Thyroid gland (tissue), 4 donors: Measurements from ENCODE around the gene ADARB1. TPM values are rescaled to one million over a fixed set of nuclear protein-coding genes. Genes with fewer than 3 reads are reported as not detected.

Experiments used
- DNase-seq, 2 donors: peaks; one replicate each; pipeline ENCODE4 v3.0.0-alpha.2; 2019
- H3K27ac ChIP-seq, 3 donors: fragments of 200-600 bp; sonication (generic); 1 replicate in 2 of 3; 2 replicates in 1 of 3; pipeline ENCODE4 v1.5.1; 2016 to 2019; ENCODE audit warnings: mild to moderate bottlenecking in 1 of 3, moderate library complexity in 1 of 3
- H3K27me3 ChIP-seq: fragments of 200-600 bp; sonication (generic); one replicate; pipeline ENCODE4 v1.5.1; 2019
- H3K36me3 ChIP-seq, 2 donors: fragments of 200-600 bp; sonication (generic); one replicate each; pipeline ENCODE4 v1.5.1; 2016 to 2019
- H3K4me1 ChIP-seq, 2 donors: fragments of 200-600 bp; sonication (generic); one replicate each; pipeline ENCODE4 v1.5.1; 2017 to 2019
- H3K4me3 ChIP-seq, 3 donors: fragments of 200-600 bp; sonication (generic); replicated peaks in 1 of 3; 1 replicate in 2 of 3; 2 replicates in 1 of 3; pipeline ENCODE4 v1.5.1; 2016; ENCODE audit warnings: mild to moderate bottlenecking in 1 of 3
- H3K9me3 ChIP-seq: fragments of 200-600 bp; sonication (generic); one replicate; pipeline ENCODE4 v1.5.1; 2017
- POLR2A ChIP-seq, 2 donors: fragments of 450-650 bp; IDR thresholded peaks; one replicate each; pipeline ENCODE4 v1.6.1; 2017; ENCODE audit warnings: antibody characterized with exemption in 2 of 2, mild to moderate bottlenecking in 2 of 2, moderate library complexity in 1 of 2
- WGBS, 2 donors: methylation state at CpG; one replicate each; pipeline ENCODE4 v1.1.5; 2017; 5-methylcytosine and 5-hydroxymethylcytosine counted together
- intact Hi-C: fragments of 100-400 bp; cut with DNase I; formaldehyde crosslinking; loops from one replicate; pipeline ENCODE4 v1.15.1; 2023
- total RNA-seq, 4 donors: library from RNA; depleted of rRNA; stranded (reverse); fragments of >200 nt; gene quantifications; one replicate each; pipeline ENCODE4 v1.2.3, GENCODE V29; 2016
- TF ChIP-seq, protein P1 (sequence below), 6 experiments: fragments of 200-600 bp in 3 of 6; fragments of 450-650 bp in 3 of 6; sonication (generic) in 3 of 6; IDR thresholded peaks; one replicate each; pipeline ENCODE4 v1.5.1; 2016 to 2019; ENCODE audit warnings: antibody characterized with exemption in 6 of 6, mild to moderate bottlenecking in 2 of 6, inconsistent platforms in 1 of 6, moderate library complexity in 1 of 6

ADARB1 gene
- total RNA-seq, 4 donors from 2014 or later = 5.0 to 20.2 (median 10.1) TPM

DNA sequence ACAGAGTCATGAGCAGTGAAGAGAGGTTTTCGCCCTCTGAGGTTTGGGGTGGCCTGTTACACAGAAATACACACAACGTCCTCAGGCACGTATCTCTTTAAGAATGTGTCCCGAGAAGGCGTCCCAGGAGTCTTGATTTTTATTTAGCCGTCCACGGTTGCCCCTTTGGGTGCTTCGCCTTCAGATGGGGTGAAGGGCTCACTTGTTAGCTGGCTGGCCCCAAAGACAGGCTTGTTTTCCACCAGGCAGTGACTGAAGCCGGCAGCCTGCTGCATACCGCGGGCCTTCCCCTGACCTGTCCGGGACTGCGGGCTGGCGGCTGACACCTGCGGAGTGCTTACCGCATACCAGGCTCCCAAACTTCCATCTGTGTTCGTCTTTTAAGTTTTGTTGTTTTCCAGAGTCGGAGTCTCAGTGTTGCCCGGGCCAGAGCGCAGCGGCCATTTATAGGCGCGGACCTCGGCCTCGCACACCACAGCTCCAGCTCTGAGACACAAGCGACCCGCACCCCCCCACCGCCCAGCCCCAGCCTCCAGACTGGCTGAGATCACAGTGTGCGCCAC lies 1.6 kb upstream of the ADARB1 start:
- intact Hi-C loops = loop anchor here (10.0 kb wide), 1 partner anchor 118 kb away; no protein-coding TSS in a partner anchor
- WGBS, 2 donors = 91 to 92% methylated on average over 26 to 29 of the region's 29 CpGs
- TF ChIP-seq, protein P1, sequence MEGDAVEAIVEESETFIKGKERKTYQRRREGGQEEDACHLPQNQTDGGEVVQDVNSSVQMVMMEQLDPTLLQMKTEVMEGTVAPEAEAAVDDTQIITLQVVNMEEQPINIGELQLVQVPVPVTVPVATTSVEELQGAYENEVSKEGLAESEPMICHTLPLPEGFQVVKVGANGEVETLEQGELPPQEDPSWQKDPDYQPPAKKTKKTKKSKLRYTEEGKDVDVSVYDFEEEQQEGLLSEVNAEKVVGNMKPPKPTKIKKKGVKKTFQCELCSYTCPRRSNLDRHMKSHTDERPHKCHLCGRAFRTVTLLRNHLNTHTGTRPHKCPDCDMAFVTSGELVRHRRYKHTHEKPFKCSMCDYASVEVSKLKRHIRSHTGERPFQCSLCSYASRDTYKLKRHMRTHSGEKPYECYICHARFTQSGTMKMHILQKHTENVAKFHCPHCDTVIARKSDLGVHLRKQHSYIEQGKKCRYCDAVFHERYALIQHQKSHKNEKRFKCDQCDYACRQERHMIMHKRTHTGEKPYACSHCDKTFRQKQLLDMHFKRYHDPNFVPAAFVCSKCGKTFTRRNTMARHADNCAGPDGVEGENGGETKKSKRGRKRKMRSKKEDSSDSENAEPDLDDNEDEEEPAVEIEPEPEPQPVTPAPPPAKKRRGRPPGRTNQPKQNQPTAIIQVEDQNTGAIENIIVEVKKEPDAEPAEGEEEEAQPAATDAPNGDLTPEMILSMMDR (IDR thresholded peaks at IDR 0.05) = no peak
- TF ChIP-seq POLR2A (IDR thresholded peaks at IDR 0.05) = no peak
- Histone ChIP-seq H3K4me1 (peaks cover 9% of the 10 kb centered on the region in 2 donors), H3K9me3 (no peaks in the 10 kb centered on the region), H3K4me3 (no peak overlapping the region), H3K36me3 (no peaks in the 10 kb centered on the region), H3K27me3 (no peaks in the 10 kb centered on the region), H3K27ac (no peak overlapping the region)
- DNase-seq = no peak

DNA sequence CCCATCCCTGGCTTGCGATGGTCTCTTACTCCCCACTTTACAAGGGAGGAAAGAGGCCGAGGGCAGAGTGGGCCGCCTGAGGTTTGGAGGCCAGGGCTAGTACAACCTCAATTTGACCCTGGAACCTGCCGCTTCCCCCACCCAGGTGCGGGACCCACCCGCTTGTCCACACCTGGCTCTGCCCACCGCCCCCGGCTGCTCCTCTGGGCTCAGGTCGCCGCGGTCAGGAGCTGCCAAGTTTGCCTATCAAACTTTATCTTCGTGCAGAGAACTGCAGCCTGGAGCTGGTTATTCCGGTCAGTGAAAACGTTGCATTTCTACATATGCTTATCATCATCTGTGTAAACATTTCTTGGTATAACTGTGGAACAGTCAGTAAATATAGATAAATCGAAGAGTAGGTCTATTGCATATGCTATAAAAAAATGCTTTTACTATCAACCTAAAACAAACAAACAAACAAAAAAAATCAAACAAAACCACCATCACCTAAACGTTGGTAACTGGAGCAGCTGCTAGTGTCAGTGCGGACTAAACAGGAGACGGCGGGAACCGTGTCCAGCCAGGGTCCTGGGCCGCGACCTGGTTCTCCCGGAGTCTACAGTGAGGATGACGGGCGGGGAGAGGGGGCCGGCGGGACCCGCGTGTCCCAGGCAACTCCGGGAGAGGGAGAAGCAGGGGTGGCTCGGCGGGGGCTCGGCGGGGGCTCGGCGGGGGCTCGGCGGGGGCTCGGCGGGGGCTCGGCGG lies 906 bp upstream of the ADARB1 start:
- no peak overlapping the region for H3K27ac ChIP-seq
- 19 to 23% methylated on average over 24 to 30 of the region's 42 CpGs for WGBS, 2 donors
- peaks cover 9% of the 10 kb centered on the region in 2 donors for H3K4me1 ChIP-seq
- no peaks in the 10 kb centered on the region for H3K27me3 ChIP-seq
- peak; percentile 43 to 48 for DNase-seq
- TF ChIP-seq, protein P1 (IDR thresholded peaks at IDR 0.05) = no peak
- no peak for TF ChIP-seq POLR2A (IDR thresholded peaks at IDR 0.05)
- H3K4me3 ChIP-seq = peak overlapping the region in 2 of 3 donors; percentile 18 to 83
- H3K9me3 ChIP-seq = no peaks in the 10 kb centered on the region
- intact Hi-C loops = loop anchor here (10.0 kb wide), 1 partner anchor 119 kb away; no protein-coding TSS in a partner anchor
- no peaks in the 10 kb centered on the region for H3K36me3 ChIP-seq

- H3K27ac ChIP-seq = no peak overlapping the region
- WGBS, 2 donors = 1 to 5% methylated on average over 12 to 13 of the region's 98 CpGs
- H3K4me3 ChIP-seq = peak overlapping the region; percentile 53 to 64 (median 58)
- peak; percentile 14 to 18 for DNase-seq
- peaks cover 9% of the 10 kb centered on the region in 2 donors for H3K4me1 ChIP-seq
- H3K9me3 ChIP-seq = no peaks in the 10 kb centered on the region
- no peak for TF ChIP-seq POLR2A (IDR thresholded peaks at IDR 0.05)
- TF ChIP-seq, protein P1 (IDR thresholded peaks at IDR 0.05) = no peak
- intact Hi-C loops = loop anchor here (10.0 kb wide), 1 partner anchor 120 kb away; no protein-coding TSS in a partner anchor
- H3K27me3 ChIP-seq = no peaks in the 10 kb centered on the region
- H3K36me3 ChIP-seq = no peaks in the 10 kb centered on the region
Observed at GRCh38 chr21:45074818-45075595, 627 bp downstream of the ADARB1 start.

DNA sequence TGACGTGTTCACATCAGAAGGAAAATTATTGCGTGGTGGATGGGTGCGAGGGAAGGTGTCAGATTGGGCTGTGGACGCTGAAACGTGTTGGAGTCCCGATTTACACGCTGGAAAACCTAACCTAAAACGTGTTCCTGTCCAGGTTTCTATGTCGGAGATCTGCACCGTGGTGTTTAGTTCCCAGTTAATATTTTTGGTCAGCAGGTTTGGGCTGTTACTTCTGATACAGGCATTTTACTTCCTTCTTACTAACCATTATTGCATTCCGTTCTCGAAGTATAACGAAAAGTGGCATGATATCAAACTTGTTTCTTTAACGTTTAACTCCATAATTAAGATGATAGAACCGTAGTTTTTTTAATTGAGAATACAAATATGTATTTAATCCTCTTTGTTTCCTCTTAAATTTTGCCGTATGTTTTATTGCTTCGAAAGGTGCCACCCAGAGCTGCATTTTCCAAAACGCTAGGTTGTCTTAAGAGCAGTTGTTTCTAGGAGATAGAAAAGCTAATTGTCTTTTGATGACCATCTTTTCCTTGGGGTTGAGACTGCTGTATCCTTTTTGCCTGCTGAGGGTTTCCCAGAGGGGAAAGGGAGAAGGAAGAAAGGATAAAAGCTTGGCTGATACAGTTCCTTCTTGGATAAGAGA lies 1.3 kb downstream of the ADARB1 start:
- Histone ChIP-seq H3K27ac (no peak overlapping the region), H3K27me3 (no peaks in the 10 kb centered on the region), H3K4me1 (peaks cover 9% of the 10 kb centered on the region in 2 donors), H3K36me3 (no peaks in the 10 kb centered on the region), H3K4me3 (peak overlapping the region in 2 of 3 donors; percentile 58 to 64), H3K9me3 (no peaks in the 10 kb centered on the region)
- no peak for DNase-seq
- 49 to 54% methylated on average over 18 of the region's 18 CpGs for WGBS, 2 donors
- intact Hi-C loops = loop anchor here (10.0 kb wide), 1 partner anchor 121 kb away; no protein-coding TSS in a partner anchor
- TF ChIP-seq POLR2A (IDR thresholded peaks at IDR 0.05) = no peak
- TF ChIP-seq, protein P1 (IDR thresholded peaks at IDR 0.05) = no peak
